ENCODE measurements around the gene CDH22.

CDH22 gene

DNA sequence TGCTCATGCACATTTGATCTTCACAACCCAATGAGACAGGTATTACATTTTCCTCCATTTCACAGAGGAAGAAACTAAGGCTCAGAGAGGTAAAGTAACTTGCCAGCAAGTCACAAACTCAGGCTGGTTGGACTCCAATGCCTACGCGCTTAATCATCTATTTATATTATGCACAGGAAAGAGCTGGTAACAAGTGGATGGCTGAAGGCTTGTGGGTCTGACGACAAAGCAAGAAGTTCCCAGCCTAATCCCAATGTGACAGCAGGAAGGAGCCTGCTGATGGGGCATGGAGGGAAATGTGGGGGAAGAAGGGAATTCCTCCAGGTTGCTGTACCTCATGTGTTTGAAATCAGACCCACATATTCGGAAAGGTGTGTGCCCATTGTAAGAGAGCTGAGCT, 3.9 kb downstream of the CDH22 start:
- no peak for DNase-seq (ENCODE audit: low read depth)
- TF ChIP-seq, protein P1, sequence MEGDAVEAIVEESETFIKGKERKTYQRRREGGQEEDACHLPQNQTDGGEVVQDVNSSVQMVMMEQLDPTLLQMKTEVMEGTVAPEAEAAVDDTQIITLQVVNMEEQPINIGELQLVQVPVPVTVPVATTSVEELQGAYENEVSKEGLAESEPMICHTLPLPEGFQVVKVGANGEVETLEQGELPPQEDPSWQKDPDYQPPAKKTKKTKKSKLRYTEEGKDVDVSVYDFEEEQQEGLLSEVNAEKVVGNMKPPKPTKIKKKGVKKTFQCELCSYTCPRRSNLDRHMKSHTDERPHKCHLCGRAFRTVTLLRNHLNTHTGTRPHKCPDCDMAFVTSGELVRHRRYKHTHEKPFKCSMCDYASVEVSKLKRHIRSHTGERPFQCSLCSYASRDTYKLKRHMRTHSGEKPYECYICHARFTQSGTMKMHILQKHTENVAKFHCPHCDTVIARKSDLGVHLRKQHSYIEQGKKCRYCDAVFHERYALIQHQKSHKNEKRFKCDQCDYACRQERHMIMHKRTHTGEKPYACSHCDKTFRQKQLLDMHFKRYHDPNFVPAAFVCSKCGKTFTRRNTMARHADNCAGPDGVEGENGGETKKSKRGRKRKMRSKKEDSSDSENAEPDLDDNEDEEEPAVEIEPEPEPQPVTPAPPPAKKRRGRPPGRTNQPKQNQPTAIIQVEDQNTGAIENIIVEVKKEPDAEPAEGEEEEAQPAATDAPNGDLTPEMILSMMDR (conservative IDR thresholded peaks at IDR 0.05; ENCODE audit: low read depth, low read length), result no peak
- H3K4me3 ChIP-seq (ENCODE audit: low read length), result no peak overlapping the region

DNA sequence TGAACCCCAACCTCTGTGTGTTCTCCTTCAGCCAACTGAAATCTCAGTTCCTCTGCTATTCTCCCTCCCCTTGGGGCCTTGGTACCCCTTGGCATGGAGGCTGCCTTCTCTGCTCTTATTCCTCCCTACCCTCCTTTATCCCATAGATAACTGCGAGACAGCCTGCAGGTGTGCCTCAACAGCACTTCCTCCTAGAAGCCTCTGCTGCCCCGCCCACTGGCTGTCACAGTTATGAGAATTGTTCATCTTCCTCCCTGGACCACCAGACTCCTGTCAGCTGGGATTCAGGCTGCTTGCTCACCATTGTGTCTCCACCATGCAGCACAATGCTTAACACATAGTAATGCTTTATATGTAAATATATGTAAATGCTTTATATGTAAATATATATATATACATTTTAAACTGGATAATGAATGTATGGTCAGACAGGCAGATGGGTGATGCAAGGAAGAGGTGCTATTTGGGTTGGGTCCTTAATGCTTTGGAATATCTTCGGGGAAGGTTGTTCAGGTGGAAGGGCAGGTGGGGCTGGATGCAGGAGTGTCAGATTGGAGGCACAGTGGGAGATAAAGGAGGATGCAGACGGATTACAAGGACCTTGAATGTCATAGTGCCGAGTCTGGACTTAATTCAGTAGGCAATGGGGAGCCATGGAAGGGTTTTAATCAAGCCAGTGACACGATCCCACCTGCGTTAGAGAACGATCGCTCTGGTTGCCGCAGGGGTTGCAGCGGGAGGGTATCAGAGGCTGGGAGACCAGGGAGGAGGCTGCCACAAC, 4.9 kb downstream of the CDH22 start:
- no peak for DNase-seq (ENCODE audit: low read depth)

DNA sequence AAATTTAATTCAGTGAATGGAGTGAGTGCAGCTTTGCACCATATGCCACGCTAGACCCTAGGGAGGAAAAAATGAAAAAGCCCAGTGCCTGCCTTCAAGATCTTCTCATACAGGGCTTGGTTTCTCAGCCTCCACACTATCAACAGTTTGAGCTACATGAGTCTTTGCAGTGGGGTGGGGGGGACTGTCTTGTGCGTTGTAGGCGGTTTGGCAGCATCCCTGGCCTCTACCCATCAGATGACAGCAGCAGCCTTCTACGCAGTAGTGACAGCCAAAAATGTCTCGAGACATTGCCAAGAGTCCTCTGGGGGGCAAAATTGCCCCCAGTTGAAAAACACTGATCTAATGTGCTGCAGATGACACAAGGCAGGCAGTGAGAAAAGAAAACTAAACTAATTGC, 6.2 kb downstream of the CDH22 start:
- H3K4me3 ChIP-seq (ENCODE audit: low read length), result no peak overlapping the region
- no peak for DNase-seq (ENCODE audit: low read depth)
- TF ChIP-seq, protein P1 (conservative IDR thresholded peaks at IDR 0.05; ENCODE audit: low read depth, low read length), result no peak

More for the DNA sequence above, 4.9 kb downstream of the CDH22 start:
- TF ChIP-seq, protein P1 (conservative IDR thresholded peaks at IDR 0.05; ENCODE audit: low read depth, low read length), result no peak
- H3K4me3 ChIP-seq (ENCODE audit: low read length), result no peak overlapping the region

DNA sequence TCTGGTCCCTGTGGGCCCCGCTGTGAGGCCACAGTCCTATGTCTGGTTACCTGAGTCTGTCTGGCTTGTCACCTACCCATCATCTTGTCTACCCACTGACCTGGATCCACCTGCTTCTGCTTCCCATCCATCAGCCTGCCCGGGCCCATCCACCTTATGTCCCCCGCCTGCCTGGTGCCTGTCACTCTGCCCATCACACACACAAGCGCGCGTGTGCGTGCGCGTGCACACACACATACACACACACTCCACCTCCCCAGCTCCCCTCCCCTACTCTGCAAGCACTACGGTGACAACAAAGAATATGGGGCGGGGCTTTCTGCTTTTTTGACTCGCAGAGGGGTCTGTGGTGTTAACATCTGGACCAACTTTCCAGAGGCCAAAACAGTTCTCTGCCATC, 8.0 kb downstream of the CDH22 start:
- DNase-seq (ENCODE audit: low read depth), result no peak
- TF ChIP-seq, protein P1 (conservative IDR thresholded peaks at IDR 0.05; ENCODE audit: low read depth, low read length), result no peak
- H3K4me3 ChIP-seq (ENCODE audit: low read length), result no peak overlapping the region

DNA sequence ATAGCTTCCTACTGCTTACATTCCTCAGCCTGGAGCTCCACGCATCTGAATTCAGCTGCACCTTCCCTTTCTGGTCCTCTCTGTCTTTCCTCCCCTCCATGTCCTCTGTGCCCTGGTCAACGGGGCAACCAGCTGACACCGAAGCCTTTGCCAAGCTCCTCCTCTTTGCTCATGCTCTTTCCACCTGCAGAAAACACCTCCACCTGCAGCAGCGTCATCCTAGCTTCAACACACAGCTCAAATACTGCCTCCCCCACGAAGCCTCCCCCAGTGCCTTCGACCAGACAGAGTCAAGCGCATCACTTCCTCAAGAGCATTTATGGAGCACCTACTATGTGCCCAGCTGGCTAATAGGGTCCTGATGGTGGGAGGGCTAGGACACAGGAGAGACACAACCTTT, 9.2 kb downstream of the CDH22 start:
- DNase-seq (ENCODE audit: low read depth), result no peak
- TF ChIP-seq, protein P1 (conservative IDR thresholded peaks at IDR 0.05; ENCODE audit: low read depth, low read length), result no peak
- H3K4me3 ChIP-seq (ENCODE audit: low read length), result no peak overlapping the region

DNA sequence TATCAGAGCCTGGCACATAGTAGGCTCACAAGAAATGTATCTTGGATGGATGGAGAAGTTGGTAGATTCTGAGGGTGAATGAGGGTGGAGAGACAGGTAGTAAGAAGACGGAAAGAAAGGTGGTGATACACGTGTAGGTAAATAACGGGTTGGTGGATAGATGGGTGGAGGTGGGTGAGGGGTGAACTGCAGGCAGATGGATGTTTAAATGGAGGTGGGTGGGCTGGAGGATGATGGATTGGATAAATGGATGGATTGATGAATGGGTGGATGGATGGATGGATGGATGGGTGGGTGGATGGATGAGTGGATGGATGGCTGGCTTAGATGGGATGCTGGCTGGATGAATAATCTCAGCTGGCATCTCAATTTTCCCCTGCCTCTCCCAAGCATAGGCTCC, 9.9 kb downstream of the CDH22 start:
- TF ChIP-seq, protein P1 (conservative IDR thresholded peaks at IDR 0.05; ENCODE audit: low read depth, low read length), result no peak
- H3K4me3 ChIP-seq (ENCODE audit: low read length), result no peak overlapping the region
- no peak for DNase-seq (ENCODE audit: low read depth)
